22Rv1 (cell line): ENCODE data around the gene CD84.
"Not testable (repeated sequence)": the region's sequence is repeated elsewhere in the genome, so short reads cannot be mapped to it uniquely, and the experiment has no call there.

Experiments
- CTCF ChIP-seq: fragments of 450-650 bp; IDR thresholded peaks from 2 replicates; pipeline ENCODE4 v1.5.1; 2017; ENCODE audit warnings: mild to moderate bottlenecking
- ZFX ChIP-seq: fragments of 450-650 bp; IDR thresholded peaks from 2 replicates; pipeline ENCODE4 v1.6.1; 2017; ENCODE audit warnings: antibody characterized with exemption, borderline replicate concordance

- TF ChIP-seq CTCF, ZFX: not testable (repeated sequence)
Measured at GRCh38 chr1:160559437-160559836, 19.9 kb downstream of the CD84 start.
